Neural cell (in vitro differentiated cells): ENCODE results near the gene MXI1. TPM values are rescaled to one million over a fixed set of nuclear protein-coding genes. Genes with fewer than 3 reads are reported as not detected.

Experiments used
- H2AFZ ChIP-seq: fragments of 200-600, 300-800 bp; sonication (generic), shearing (Covaris generic); 2 replicates; pipeline ENCODE4 v1.6.0; 2014; ENCODE audit warnings: low read depth, mild to moderate bottlenecking, antibody characterized with exemption, low read length, moderate library complexity
- H3F3A ChIP-seq: fragments of 200-600 bp; shearing (Covaris generic); 2 replicates; pipeline ENCODE4 v1.6.1; 2016; ENCODE audit warnings: mild to moderate bottlenecking, moderate library complexity, mixed read lengths, antibody characterized with exemption, low read length; ENCODE audit not compliant: insufficient read depth, poor library complexity, severe bottlenecking
- H3K27ac ChIP-seq: fragments of 200-600, 300-800 bp; sonication (generic), shearing (Covaris generic); 2 replicates; pipeline ENCODE4 v1.5.1; 2014; ENCODE audit warnings: mild to moderate bottlenecking, low read length, moderate library complexity
- H3K27me3 ChIP-seq: fragments of 300-800, 200-600 bp; sonication (generic), shearing (Covaris generic); 2 replicates; pipeline ENCODE4 v1.6.0; 2014; ENCODE audit warnings: mild to moderate bottlenecking, low read depth, low read length, moderate library complexity; ENCODE audit not compliant: insufficient read depth
- H3K36me3 ChIP-seq: fragments of 300-800, 200-600 bp; sonication (generic), shearing (Covaris generic); 2 replicates; pipeline ENCODE4 v1.5.1; 2014; ENCODE audit warnings: mild to moderate bottlenecking, antibody characterized with exemption, low read length, moderate library complexity; ENCODE audit not compliant: insufficient read depth
- H3K4me2 ChIP-seq: fragments of 300-800, 200-600 bp; sonication (generic), shearing (Covaris generic); 2 replicates; pipeline ENCODE4 v1.6.0; 2014; ENCODE audit warnings: mild to moderate bottlenecking, low read length
- H3K4me3 ChIP-seq: fragments of 300-800, 200-600 bp; sonication (generic), shearing (Covaris generic); 2 replicates; pipeline ENCODE4 v1.5.1; 2014; ENCODE audit warnings: mild to moderate bottlenecking, low read length, moderate library complexity
- H3K79me2 ChIP-seq: fragments of 200-600 bp; shearing (Covaris generic); replicated peaks from 2 replicates; pipeline ENCODE4 v1.6.0; 2014; ENCODE audit warnings: mild to moderate bottlenecking, low read length, moderate library complexity; ENCODE audit not compliant: insufficient read depth
- H3K9ac ChIP-seq: fragments of 300-800, 200-600 bp; sonication (generic), shearing (Covaris generic); 2 replicates; pipeline ENCODE4 v1.6.1; 2016; ENCODE audit warnings: mild to moderate bottlenecking, low read length, mixed read lengths
- H3K9me2 ChIP-seq: fragments of 200-600 bp; shearing (Covaris generic); 2 replicates; pipeline ENCODE4 v1.6.1; 2016; ENCODE audit warnings: mild to moderate bottlenecking, low read length, mixed read lengths; ENCODE audit not compliant: insufficient read depth
- H3K9me3 ChIP-seq: fragments of 200-600, 300-800 bp; sonication (generic), shearing (Covaris generic); 2 replicates; pipeline ENCODE4 v1.6.1; 2016; ENCODE audit warnings: mild to moderate bottlenecking, mixed run types, low read length, moderate library complexity, mixed read lengths
- H4K20me1 ChIP-seq: fragments of 200-600 bp; shearing (Covaris generic); 2 replicates; pipeline ENCODE4 v1.6.1; 2016; ENCODE audit warnings: mild to moderate bottlenecking, mixed run types; ENCODE audit not compliant: insufficient read depth
- CTCF ChIP-seq: fragments of 450-650 bp; IDR thresholded peaks from 2 replicates; pipeline ENCODE4 v1.5.1; 2014; ENCODE audit warnings: antibody characterized with exemption, mild to moderate bottlenecking, moderate library complexity; ENCODE audit not compliant: poor library complexity, severe bottlenecking
- EP300 ChIP-seq: fragments of 450-650 bp; conservative IDR thresholded peaks from 2 replicates; pipeline ENCODE4 v1.6.1; 2014; ENCODE audit warnings: antibody characterized with exemption, mild to moderate bottlenecking, moderate library complexity; ENCODE audit not compliant: poor library complexity, severe bottlenecking
- EZH2 ChIP-seq: fragments of 200-600, 300-800 bp; shearing (Covaris generic), sonication (generic); IDR thresholded peaks from 2 replicates; pipeline ENCODE4 v1.6.1; 2014; ENCODE audit warnings: antibody characterized with exemption, low read length, borderline replicate concordance, mild to moderate bottlenecking; ENCODE audit not compliant: insufficient read depth, poor library complexity, severe bottlenecking
- MXI1 ChIP-seq: fragments of 450-650 bp; conservative IDR thresholded peaks from 2 replicates; pipeline ENCODE4 v1.6.1; 2014; ENCODE audit warnings: antibody characterized with exemption, mild to moderate bottlenecking; ENCODE audit not compliant: poor library complexity, severe bottlenecking
- POLR2AphosphoS5 ChIP-seq: IDR thresholded peaks from 2 replicates; pipeline ENCODE4 v1.6.1; 2012
- RAD21 ChIP-seq: fragments of 450-650 bp; conservative IDR thresholded peaks from 2 replicates; pipeline ENCODE4 v1.6.1; 2014; ENCODE audit warnings: antibody characterized with exemption, mild to moderate bottlenecking, moderate library complexity
- REST ChIP-seq: IDR thresholded peaks from 2 replicates; pipeline ENCODE4 v1.6.1; 2012; ENCODE audit warnings: borderline replicate concordance
- SMC3 ChIP-seq: fragments of 450-650 bp; conservative IDR thresholded peaks from 2 replicates; pipeline ENCODE4 v1.6.1; 2014; ENCODE audit warnings: antibody characterized with exemption, mild to moderate bottlenecking, moderate library complexity; ENCODE audit not compliant: poor library complexity
- TAF1 ChIP-seq: IDR thresholded peaks from 2 replicates; pipeline ENCODE4 v1.6.1; 2012; ENCODE audit warnings: low read depth
- polyA plus RNA-seq: library from polyadenylated mRNA; depleted of rRNA; stranded (reverse); fragments of >200 nt; gene quantifications from 2 replicates; pipeline ENCODE4 v1.2.3, GENCODE V29; 2014

MXI1 gene
- polyA plus RNA-seq, 1 donor from 2014 or later, result 69.5 TPM

- Histone ChIP-seq H3K4me3 (no peak overlapping the region), H3K27me3 (no peaks in the 10 kb centered on the region), H3F3A (no peaks in the 10 kb centered on the region), H3K9me2 (no peaks in the 10 kb centered on the region), H3K9ac (no peak overlapping the region), H2AFZ (peak overlapping the region; percentile 84), H3K79me2 (peaks cover 34% of the 10 kb centered on the region), H3K4me2 (peak overlapping the region; percentile 95), H3K9me3 (no peaks in the 10 kb centered on the region), H3K36me3 (peaks cover 17% of the 10 kb centered on the region), H3K27ac (peak overlapping the region; percentile 90), H4K20me1 (no peaks in the 10 kb centered on the region)
- TF ChIP-seq MXI1, result peak; percentile 48
- peak; percentile 79 for TF ChIP-seq RAD21
- TF ChIP-seq EP300, result no peak
- TF ChIP-seq CTCF, result peak; percentile 77
- no peak for TF ChIP-seq EZH2
- TF ChIP-seq SMC3, result peak; percentile 72
- no peak for TF ChIP-seq TAF1
These were observed 98.5 kb downstream of the MXI1 start for GRCh38 chr10:110305767-110306451.

- Histone ChIP-seq H2AFZ (no peak overlapping the region), H3K27me3 (no peaks in the 10 kb centered on the region), H3K27ac (peak overlapping the region; percentile 90), H3K79me2 (peaks cover 29% of the 10 kb centered on the region), H3K9me2 (no peaks in the 10 kb centered on the region), H3K4me3 (no peak overlapping the region), H3K9ac (no peak overlapping the region), H3K9me3 (no peaks in the 10 kb centered on the region), H3K36me3 (peaks cover 12% of the 10 kb centered on the region), H4K20me1 (no peaks in the 10 kb centered on the region), H3F3A (no peaks in the 10 kb centered on the region), H3K4me2 (no peak overlapping the region)
- no peak for TF ChIP-seq POLR2AphosphoS5
- peak; percentile 8 for TF ChIP-seq MXI1
- peak; percentile 7 for TF ChIP-seq CTCF
These were observed 99.0 kb downstream of the MXI1 start for GRCh38 chr10:110306452-110306768.

- H3K27me3 ChIP-seq, result no peaks in the 10 kb centered on the region
- no peak overlapping the region for H3K4me3 ChIP-seq
- TF ChIP-seq RAD21 (no peak), TAF1 (no peak), SMC3 (no peak), EZH2 (no peak), REST (no peak), EP300 (no peak), CTCF (no peak), POLR2AphosphoS5 (no peak), MXI1 (no peak)
- peaks cover 15% of the 10 kb centered on the region for H3K79me2 ChIP-seq
- H4K20me1 ChIP-seq, result no peaks in the 10 kb centered on the region
- H3K9me2 ChIP-seq, result no peaks in the 10 kb centered on the region
- no peak overlapping the region for H3K4me2 ChIP-seq
- no peak overlapping the region for H3K27ac ChIP-seq
- no peaks in the 10 kb centered on the region for H3F3A ChIP-seq
- no peak overlapping the region for H3K9ac ChIP-seq
- H3K36me3 ChIP-seq, result no peaks in the 10 kb centered on the region
- H2AFZ ChIP-seq, result no peak overlapping the region
- H3K9me3 ChIP-seq, result no peaks in the 10 kb centered on the region
These were observed 100.4 kb downstream of the MXI1 start for GRCh38 chr10:110307805-110308204.
